CD4-positive, alpha-beta T cell treated with Interleukin-10 for 1 hour (primary cell): ENCODE results near the gene CSPG4.
A peak's percentile ranks its signal among the peaks of the same experiment; 100 is the strongest.
"Not testable (repeated sequence)": the region's sequence is repeated elsewhere in the genome, so short reads cannot be mapped to it uniquely, and the experiment has no call there.

Experiments used
- DNase-seq: peaks from one replicate; pipeline ENCODE4 v3.0.0-alpha.2; 2020

The CSPG4 gene

GRCh38 chr15:75738014-75738646 is 25.5 kb upstream of the CSPG4 start:
- DNase-seq = no peak

- DNase-seq = not testable (repeated sequence)
Measured at GRCh38 chr15:75737116-75738013, 24.7 kb upstream of the CSPG4 start.

- no peak for DNase-seq
Measured at GRCh38 chr15:75736256-75736655, 23.6 kb upstream of the CSPG4 start.

- DNase-seq = not testable (repeated sequence)
Measured at GRCh38 chr15:75734861-75735760, 22.5 kb upstream of the CSPG4 start.

- DNase-seq = no peak
Measured at GRCh38 chr15:75733761-75734651, 21.4 kb upstream of the CSPG4 start.

GRCh38 chr15:75732809-75733451 is 20.3 kb upstream of the CSPG4 start:
- peak; percentile 45 for DNase-seq

GRCh38 chr15:75732177-75732808 is 19.6 kb upstream of the CSPG4 start:
- DNase-seq = no peak

GRCh38 chr15:75731248-75732151 is 18.9 kb upstream of the CSPG4 start:
- DNase-seq = no peak

- not testable (repeated sequence) for DNase-seq
Measured at GRCh38 chr15:75730376-75731247, 18.0 kb upstream of the CSPG4 start.

- no peak for DNase-seq
Measured at GRCh38 chr15:75729326-75730069, 16.9 kb upstream of the CSPG4 start.

GRCh38 chr15:75727851-75728715 is 15.4 kb upstream of the CSPG4 start:
- DNase-seq = peak; percentile 75

- DNase-seq = no peak
Measured at GRCh38 chr15:75727031-75727531, 14.4 kb upstream of the CSPG4 start.

- no peak for DNase-seq
Measured at GRCh38 chr15:75725719-75726607, 13.3 kb upstream of the CSPG4 start.

GRCh38 chr15:75725006-75725718 is 12.5 kb upstream of the CSPG4 start:
- DNase-seq = no peak
